ENCODE results near the gene ARRB1.

The ARRB1 gene

DNA sequence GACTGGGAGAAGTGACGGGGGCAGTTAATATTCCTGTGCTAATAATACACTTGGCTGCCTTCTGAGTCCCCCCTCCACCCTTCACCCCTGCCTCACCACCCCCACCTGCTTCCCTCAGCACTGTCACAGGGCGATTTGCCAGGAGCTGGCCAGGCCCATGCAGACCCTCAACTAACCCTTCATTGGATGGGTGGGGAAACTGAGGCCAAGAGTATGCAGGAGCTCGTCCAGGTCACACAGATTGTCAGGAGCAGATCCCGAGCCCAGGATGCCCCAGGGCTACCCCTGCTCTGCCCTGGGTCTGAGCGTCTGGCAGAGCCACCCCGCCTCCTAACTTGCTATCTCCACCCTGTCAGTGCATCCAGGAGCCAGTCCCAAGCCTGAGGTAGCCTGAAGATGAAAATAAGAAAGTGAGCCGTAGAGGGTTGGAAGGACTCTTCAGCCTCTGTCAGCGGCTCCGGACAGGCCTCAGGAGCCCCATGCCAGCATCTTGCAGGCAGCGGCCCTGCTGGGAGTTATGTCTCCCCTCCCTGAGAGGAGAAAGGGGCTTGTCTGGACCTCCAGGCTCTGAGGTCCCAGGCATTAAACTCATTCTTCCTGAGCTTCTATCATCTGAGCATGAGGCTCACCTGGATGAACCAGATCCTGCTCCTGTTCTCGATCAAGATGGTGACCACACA, 104.7 kb downstream of the ARRB1 start:
- no peak for DNase-seq

DNA sequence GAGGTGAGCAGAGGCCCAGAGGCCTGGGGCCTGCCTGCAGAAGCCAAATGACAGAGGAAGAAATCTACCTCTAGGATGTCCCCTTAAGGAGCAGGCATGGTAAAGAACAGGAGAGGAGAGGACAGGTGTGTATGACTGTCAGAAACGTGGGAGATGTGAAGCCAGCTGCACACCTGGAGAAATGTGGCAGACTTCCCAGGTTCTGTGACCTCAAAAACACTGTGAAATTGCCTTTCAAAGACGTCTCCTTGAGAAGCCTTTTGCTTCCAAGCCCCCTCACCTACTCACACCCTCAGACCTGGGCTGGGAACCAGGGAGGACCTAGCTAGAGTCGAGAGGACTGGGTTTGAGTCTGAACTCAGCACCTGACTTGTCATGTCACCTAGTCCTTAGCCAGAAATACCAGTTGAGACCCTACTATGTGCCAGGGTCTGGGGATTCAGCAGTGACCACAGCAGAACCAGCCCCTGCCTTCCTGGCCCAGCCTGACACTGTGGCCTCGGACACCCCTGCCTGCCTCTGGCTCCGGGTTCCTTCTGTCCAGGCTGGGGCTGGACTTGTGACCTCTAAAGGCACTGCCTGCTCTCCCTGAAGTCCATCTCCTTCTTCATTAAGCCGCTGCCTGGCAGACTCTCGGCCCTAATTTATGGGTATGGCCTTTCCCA, 105.3 kb downstream of the ARRB1 start:
- DNase-seq: no peak

DNA sequence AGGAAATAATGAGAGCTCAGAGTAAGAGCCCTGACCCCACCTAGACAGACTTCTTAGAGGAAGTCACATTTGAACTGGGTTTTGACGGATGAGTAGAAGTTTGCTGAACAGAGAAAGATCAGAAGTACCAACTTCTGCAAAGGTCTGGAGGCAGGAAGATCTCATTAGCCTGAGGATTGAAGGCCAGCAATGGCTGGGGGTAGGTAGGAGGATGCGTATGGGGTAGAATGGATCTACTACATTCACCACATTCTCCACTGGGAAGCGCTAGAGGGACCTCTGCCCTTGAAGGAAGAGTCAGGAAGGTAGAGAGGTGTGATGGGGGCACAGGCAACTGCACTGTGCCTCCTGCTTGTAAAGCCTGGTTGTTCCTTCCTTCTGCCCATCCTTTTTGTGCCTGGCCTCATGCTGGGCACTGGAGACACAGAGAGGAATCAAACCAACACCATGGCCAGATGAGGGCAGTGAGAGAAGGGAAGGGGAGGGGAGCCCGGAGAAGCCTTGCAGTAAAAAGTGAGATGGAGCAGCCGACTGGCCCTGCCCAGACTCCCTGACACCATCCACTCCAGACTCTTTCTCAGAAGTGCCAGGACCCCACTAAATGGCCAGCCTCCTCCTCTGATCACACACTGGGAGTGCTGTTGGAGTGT, 106.0 kb downstream of the ARRB1 start:
- no peak for DNase-seq

DNA sequence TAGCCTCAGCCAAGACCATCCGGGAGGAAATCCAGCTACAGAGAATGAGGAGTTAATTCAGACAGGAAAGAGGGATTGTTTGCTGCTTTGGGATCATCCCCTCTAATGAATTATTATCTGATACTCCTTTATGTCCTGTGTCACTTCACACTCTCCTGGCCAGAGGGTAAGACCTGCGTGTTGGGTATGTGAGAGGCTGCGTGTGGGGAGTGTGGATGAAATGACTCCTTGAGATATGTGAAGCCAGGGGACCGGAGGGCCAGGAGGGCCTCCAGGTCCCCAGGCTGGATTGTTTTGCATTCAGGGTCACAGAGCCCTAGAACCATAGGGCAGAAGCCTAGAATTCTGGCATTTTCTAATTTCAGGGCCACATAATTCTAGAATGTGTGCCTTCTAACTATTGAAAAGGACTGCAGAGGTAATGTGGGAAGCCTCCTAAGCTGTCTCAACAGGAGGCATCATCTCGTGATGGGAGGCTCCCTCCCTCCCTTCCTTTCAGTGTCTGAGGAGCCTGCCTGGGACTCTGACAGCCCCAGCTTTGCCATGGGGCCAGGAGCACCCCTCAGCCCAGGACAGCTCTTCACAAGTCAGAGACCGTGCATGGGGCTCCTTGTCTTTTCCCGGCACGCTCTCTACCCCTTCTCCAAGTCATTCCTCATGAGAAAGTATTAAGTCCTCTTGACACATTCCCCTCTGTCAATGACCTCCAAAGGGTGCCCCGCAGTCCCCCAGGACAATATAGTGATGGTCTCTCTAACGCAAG, 107.2 kb downstream of the ARRB1 start:
- DNase-seq: no peak

DNA sequence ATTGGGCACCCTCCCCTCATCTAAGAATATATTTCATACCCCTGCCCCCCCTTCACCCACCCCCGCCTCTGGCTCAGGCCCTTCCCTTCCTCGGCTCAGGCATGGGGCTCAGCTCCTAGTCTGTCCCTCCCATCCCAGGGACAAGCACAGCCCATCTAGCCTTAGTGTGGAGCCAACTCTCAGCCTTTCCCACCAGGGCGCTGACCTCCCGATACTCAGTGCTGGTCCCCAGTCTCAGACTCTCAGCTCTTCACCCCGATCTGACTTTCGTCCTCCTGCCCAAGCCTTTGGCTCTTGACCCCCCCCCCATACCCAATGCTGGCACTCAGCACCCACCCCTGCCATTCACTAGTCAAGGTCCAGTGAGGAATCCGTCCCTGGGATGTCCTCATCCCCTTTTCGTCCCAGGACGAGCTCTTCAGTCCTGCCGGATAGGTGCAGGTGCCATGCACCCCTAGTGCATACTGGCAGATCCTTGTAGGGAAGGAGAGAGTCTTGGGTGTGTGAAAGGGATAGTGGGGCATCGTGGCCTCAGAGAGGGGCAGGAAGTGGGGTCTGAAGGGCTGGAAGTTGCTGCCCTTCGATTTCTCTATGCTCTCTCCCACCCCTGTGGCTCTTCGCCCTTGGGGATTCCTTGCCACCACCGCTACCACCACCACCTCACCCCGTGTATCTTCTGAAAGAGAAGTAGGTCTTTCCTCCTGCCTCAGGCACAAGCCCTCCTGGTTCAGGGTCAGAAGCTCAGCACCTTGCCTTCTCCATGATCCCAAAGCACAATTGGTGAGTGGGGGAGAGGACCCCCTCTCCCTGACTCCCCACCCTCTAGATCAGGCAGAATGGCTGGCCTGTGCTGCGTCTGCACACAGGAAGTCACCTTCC, 108.5 kb downstream of the ARRB1 start:
- no peak for DNase-seq

DNA sequence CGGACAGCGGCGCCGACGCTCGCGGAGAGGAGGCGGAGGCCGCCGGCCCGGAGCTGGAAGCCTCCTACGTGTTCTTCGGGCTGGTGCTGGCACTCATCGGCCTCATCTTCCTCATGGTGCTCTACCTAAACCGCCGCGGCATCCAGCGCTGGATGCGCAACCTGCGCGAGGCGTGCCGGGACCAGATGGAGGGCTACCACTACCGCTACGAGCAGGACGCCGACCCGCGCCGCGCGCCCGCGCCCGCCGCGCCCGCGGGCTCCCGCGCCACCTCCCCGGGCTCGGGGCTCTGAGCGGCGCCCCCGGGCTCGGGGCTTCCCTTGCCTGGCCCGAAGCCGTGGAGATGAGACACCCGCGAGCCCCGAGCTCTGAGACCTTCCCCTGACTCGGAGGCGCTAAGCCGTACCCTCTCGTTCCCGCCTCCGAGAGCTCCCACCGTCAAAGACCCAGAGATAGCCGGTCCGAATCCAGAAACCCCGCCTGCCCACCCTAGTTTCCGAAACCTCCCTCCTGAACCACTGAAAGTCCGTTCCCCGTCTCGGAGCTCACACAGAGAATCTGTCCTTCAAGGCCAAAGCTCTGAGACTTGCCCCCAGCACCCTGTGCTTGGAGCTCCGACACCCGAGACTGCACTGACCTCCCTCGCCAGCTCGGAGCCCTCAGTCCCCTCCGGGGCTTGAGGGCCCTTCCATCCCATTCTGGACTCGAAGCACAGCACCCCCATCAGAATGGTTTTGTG, 109.4 kb downstream of the ARRB1 start:
- no peak for DNase-seq

DNA sequence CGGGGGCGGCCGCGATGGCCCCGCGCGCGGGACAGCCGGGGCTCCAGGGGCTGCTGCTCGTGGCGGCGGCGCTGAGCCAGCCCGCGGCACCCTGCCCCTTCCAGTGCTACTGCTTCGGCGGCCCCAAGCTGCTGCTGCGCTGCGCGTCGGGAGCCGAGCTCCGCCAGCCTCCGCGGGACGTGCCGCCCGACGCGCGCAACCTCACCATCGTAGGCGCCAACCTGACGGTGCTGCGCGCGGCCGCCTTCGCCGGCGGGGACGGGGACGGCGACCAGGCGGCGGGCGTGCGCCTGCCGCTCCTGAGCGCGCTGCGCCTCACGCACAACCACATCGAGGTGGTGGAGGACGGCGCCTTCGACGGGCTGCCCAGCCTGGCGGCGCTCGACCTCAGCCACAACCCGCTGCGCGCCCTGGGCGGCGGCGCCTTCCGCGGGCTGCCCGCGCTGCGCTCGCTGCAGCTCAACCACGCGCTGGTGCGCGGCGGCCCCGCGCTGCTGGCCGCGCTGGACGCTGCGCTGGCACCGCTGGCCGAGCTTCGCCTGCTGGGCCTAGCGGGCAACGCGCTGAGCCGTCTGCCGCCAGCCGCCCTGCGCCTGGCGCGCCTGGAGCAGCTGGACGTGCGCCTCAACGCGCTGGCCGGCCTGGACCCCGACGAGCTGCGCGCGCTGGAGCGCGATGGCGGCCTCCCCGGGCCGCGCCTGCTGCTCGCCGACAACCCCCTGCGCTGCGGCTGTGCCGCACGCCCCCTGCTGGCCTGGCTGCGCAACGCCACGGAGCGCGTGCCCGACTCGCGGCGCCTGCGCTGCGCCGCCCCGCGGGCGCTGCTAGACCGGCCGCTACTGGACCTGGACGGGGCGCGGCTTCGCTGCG, 110.2 kb downstream of the ARRB1 start:
- peak; percentile 92 for DNase-seq

DNA sequence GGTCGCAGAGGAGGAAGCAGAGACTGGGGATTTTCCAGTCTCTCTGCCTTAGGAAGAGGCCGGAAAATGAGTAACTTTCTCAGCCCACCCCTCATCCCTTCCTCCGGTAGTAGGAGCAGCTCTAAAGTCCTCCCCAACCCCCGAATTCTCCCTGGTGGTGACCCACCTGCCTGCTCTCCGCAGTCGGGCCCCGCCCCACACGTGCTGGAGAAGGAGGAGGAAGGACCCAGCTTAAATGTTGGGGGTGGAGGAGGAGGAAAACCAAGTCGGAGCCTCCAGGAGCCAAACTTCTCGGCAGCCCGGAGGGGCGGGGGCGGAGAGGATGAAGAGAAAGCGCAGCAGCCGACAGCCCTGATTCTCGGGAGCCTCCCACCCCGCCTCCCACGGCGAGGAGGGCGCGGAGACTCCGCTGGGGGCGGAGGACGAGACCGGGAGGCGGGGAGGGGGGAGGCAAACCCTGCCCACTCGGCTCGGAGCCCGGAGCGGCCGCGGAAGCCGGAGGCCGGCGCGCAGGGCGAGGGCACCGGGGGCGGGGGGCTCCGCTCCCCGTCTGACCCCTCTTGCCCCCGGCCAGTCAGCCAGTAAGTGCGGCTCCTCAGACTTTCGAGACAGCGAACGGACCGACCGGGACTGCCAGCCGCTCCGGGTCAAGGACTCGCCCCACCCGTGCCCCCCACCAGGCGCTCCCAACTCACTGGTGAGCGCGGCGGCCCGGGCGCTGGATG, 111.0 kb downstream of the ARRB1 start, which contains the start of gene TPBGL:
TSS of gene TPBGL (plus strand) at position 464 of the 725 bp plus-strand sequence. CDS start 276 bp downstream, outside the sequence.
- peak; percentile 46 for DNase-seq

DNA sequence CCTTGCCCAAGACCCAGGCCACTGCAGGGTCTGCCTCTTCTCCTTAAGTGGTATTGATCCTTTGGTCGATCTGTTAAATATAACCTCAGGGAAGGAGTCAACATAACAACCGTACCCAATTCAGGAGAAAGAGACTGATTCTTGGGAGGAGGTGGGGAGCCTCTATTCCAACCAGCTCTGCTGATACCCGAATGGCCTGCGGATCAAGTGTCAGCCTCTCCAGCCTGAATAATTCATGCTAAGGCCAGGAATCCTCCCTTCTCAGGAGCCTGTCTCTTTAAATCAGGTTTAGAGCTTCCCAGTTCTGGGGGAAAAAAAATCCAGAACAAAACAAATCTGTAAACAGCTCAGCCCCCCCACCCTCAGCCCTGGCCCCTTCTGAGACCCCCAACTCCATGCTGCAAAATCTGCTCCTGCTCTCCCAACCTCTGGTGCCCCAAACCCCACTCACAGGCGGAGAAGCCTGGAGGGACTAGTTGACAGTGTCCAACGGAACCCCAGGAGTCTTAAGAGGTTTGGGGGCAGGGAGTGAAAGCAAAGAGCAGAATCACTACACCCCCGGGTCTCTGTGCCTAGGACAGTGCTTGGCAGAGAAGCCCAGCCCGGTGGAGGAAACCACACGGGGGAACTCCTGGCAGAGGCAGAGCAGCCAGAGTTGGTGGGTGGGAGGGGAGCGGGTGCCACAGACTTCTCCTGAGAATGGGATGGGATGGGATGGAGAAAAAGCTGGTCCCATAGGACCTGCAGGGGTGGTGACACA, 111.8 kb downstream of the ARRB1 start:
- DNase-seq: no peak

DNA sequence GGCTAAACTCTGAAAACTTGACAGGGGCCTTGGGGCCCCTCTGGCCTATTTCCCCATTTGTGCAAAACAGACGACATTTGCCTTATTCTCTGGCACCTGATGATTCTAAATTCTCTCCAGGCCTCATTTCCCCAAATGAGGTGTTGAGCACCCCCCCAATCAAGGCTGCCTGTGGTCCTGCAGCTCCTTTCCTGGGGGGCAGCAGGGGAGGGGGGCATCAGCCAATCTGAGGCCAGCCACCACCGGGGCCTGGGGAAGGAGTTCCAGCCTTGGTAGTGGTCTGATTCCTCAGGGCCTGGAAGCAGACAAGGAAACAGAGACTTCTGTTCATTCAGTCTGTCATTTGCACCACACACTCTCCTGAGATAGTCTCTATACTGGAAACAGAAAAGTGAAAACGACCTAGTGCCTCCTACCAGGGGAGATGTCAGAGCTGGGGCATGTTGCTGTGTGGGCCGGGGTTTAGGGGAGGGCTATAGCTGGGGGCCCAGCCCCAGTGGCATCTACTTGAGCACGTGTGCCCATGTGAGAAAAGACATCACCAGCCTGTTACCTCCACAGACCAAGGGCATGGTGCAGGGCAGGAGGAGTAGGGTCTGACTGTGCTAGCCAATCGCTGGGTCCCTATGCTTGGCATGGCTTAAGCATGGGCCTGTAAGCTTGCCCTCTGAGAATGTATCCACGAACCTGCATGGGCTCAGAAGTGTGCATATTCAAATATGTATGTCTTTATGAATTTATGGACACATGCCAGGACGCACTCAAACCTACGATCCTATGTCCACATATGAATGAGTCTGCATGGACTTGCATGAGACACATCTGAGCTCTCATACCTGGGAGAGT, 112.6 kb downstream of the ARRB1 start:
- DNase-seq: no peak

DNA sequence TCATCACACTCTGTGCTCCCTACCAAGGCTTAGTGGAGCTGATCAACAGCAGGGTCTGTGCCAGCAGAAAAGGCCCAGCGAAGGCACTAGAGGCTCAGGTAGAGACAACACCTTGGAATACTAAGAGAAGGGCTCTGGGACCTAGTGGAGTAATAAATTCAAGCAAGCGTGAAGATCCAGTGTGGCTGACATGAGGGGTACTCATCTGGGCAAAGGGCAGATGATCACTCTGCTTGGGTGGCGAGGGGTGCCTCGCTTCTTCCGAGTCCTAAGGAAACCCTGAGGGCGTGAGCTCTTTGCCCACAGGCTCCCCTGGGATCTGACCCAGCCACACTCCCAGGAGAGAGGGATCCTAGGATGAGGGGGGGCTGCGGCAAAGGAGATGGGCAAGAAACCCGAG, 114.4 kb downstream of the ARRB1 start:
- DNase-seq: no peak

DNA sequence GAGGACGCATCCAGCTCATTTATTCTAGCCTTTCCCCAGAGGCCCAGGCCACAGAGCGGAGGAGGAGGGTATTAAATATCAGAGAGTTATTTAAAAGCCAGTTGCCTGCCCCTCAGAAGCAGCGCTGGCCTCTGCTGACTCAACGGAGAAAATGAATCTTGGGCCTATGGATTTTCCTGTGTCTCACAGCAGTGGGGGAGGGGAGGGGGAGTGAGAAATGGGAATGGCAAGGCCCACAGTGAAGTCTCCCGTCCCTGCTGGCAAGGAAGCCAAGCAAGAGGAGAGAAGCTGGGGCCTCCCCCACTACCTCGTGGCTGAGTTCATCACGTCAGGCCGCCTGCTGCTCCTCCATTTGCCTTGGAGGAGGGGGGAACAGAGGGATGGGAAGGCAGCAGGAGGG, 115.4 kb downstream of the ARRB1 start:
- DNase-seq: no peak

DNA sequence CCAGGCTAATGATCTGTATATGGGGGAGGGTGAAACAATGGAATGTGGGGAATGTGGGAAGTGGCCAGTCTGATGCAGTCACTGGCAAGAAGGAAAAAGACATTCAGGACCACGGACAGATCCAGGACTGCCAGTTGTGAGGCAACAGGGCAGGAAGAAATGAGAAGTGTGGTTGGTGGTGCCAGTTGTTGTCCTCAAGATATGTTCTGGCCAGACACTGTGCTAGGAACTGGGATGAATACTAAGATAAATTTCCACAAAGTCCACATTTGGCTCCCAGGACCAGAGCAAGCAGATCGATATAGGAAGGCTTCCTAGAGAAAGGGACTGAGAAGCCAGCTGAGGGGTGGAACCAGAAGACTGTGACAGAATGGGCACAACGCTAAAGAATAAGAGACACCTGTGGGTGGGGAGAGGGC, 117.7 kb downstream of the ARRB1 start:
- peak; percentile 41 for DNase-seq

DNA sequence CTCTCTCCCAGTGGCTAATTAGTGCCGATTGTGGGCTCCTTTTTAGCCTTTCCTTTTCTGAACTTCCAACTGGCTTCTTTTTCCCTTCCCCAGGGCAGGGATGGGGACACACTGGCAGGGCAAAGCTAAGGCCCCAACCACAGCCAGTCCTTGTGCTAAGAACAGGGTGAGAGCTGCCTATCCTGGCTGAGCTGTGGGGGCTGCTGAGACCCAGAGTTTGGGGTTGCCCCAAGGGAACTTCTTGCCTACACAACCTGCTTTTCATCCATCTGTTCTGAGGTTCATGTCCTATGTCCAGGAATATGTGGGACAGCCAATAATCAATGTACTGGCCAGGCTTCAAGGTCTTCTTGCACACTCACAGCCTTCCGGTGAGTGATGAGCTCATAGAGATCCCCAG, 120.8 kb downstream of the ARRB1 start:
- no peak for DNase-seq

DNA sequence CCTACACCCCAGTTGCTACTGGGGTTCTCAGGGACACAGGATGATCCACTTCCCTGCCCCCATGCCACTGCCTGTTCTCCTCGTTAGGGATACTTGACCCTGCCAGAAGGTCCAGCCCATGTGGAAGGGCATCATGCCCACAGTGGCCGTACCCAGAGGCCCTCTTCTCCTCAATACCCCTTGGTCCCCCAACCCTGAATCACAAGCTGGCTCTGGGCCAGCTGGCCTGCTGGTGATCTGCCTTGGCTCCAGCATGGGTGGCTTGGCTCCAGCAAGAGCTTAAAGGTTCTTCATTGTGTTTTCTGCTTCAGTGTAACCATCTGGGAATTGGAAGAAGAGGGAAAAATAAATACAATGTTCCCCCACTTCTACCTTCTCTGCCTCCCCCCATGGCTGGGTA, 122.0 kb downstream of the ARRB1 start:
- no peak for DNase-seq

DNA sequence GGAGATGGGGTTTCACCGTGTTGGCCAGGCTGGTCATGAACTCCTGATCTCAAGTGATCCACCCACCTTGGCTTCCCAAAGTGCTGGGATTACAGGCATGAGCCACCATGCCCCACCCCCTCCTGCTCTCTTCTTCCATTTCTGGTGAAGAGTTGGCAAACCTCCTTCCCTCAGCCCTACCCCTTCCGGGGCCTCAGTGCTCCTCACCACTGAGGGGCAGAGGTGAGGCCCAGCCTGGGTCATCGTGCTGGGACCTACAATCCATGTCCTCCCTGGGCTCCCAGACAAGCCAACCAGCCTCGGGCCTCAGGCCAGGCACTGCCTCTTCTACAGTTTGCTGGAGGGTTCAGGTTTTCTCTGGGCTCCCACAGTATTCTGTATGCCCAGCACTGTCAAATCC, 125.7 kb downstream of the ARRB1 start:
- DNase-seq: no peak

DNA sequence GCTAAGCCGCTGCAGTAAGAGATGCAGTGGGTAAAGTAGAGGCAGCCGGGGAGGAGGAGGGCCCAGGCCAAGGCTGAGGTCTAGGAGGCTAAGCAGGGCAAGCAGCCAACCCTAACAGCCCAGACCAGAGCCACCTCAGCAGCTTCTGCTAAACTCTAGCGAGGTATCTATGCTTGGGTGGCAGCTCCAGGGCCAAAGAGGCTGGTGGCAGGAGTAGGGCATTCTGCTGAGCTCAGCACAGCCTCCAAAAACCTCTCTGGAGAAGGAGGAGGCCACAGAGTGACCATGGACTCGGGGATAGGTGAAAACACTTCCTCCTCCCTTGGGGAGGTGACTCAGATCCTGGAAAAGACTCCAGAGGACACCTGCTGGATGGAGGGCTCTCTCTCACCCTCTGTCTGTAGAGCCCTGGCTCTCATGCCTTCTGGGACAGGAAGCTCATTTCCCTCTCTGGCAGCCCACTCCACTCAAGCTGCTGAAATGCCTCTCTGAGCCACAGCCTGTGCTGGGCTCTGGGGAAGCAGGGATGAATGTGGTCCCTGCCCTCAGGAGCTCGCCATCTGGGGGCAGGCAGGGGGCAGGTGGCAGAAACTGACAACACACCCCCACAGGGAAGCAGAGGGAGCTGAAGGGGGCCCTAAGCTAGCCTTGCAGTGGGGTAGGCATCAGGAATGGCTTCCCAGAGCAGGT, 127.4 kb downstream of the ARRB1 start:
- no peak for DNase-seq

All from right kidney (tissue), 1 donor.